GM12891 (cell line): ENCODE data around the gene HAND1.

Source experiments
- POLR2A ChIP-seq: IDR thresholded peaks from 2 replicates; pipeline ENCODE4 v1.6.1; 2011; ENCODE audit warnings: low read depth, low read length, control low read depth
- SPI1 ChIP-seq: IDR thresholded peaks from 2 replicates; pipeline ENCODE4 v1.6.1; 2011; ENCODE audit warnings: low read depth, low read length, control low read depth

- no peak for TF ChIP-seq SPI1
- no peak for TF ChIP-seq POLR2A
Measured at GRCh38 chr5:154511984-154512383, 34.0 kb upstream of the HAND1 start.
